GM18502 (cell line): ENCODE measurements around the gene ERFL.

ENCODE experiments used
- ATAC-seq: cut with Tn5 transposase; IDR thresholded peaks from one replicate; pipeline ENCODE4 v1.9.1; 2021; ENCODE audit warnings: mild to moderate bottlenecking; ENCODE audit not compliant: unreplicated experiment, poor library complexity

The ERFL gene

GRCh38 chr19:41928754-41929535 lies 696 bp upstream of the ERFL start:
- no peak for ATAC-seq

- ATAC-seq: no peak
Measured at GRCh38 chr19:41927497-41928192, 604 bp downstream of the ERFL start.

- no peak for ATAC-seq
Measured at GRCh38 chr19:41926763-41927496, 1.3 kb downstream of the ERFL start.

- ATAC-seq: no peak
Measured at GRCh38 chr19:41926028-41926762, 2.1 kb downstream of the ERFL start.

- no peak for ATAC-seq
Measured at GRCh38 chr19:41925208-41926003, 2.8 kb downstream of the ERFL start.

- no peak for ATAC-seq
Measured at GRCh38 chr19:41924151-41925145, 3.8 kb downstream of the ERFL start.

- ATAC-seq: no peak
Measured at GRCh38 chr19:41923045-41923788, 5.0 kb downstream of the ERFL start.

GRCh38 chr19:41922585-41922984 lies 5.7 kb downstream of the ERFL start:
- ATAC-seq: no peak

- no peak for ATAC-seq
Measured at GRCh38 chr19:41921577-41922576, 6.4 kb downstream of the ERFL start.

- ATAC-seq: no peak
Measured at GRCh38 chr19:41920882-41921576, 7.2 kb downstream of the ERFL start.

GRCh38 chr19:41919948-41920712 lies 8.1 kb downstream of the ERFL start:
- no peak for ATAC-seq

- no peak for ATAC-seq
Measured at GRCh38 chr19:41918653-41919244, 9.5 kb downstream of the ERFL start.

GRCh38 chr19:41918095-41918494 lies 10.2 kb downstream of the ERFL start:
- ATAC-seq: no peak

GRCh38 chr19:41917676-41918075 lies 10.6 kb downstream of the ERFL start:
- ATAC-seq: no peak
